ENCODE data around the gene HNRNPA1.

The HNRNPA1 gene

DNA sequence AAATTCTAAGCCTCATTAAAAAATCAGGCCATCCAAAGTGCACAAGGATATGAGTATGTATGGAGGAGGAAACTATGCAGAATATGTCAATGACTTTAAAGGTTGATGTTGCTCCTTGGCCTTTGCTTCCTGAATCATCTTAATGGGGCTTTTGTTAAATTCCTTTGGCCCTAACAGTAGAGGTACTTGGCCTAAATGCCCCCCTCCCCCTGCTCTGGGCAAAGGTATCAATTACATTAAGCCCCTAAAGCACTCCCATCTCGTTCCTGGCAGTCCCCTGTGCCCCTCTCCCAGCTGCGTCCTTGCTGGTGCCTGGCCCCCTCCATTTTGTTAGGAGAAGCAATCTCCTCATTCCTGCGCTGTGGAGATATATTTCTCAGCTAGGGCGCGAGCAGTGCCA, 49.2 kb downstream of the HNRNPA1 start:
- intact Hi-C loops (cut with DNase I): loop anchor here (10.0 kb wide), 1 partner anchor 75 kb away; no protein-coding TSS in a partner anchor
- DNase-seq: no peak

DNA sequence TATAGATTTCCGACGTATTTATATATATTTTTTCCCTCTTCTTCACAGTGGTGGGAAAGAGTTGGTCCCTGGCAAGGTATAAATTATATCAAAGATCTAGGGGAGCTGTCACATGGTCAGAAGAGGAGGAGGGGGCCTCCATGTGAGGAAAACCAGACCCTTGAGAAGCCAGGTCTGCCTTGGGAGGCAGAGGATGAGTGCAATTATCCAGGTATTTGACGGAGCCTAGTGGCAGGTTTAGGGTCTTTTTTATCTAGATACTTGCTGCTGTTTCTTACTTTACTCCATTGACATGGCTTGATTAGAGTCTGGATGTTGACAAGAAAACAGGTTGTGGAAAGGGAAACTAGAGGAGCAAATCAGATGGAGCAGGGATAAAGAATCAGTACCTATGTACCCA, 49.9 kb downstream of the HNRNPA1 start:
- no peak for DNase-seq
- intact Hi-C loops (cut with DNase I): no loop called here

DNA sequence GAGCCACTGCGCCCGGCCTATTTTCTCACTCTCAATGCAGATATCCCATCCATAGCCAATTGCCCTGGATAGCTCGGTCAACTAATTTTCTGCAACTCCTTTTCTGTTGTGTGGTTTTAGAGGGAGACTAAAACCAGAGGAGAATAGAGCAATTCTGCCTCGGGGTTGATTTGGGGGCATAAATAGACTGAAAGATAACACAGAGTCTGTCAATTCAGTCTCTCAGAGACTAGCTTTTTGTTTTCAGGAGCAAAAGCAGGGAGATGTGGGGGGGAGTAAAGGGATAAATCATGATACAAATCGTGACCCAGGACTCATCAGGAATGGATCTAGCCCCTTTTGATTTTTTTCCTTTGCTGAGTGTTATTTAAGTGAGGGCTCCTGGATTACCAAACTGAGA, 50.9 kb downstream of the HNRNPA1 start:
- intact Hi-C loops (cut with DNase I): no loop called here
- DNase-seq: no peak

DNA sequence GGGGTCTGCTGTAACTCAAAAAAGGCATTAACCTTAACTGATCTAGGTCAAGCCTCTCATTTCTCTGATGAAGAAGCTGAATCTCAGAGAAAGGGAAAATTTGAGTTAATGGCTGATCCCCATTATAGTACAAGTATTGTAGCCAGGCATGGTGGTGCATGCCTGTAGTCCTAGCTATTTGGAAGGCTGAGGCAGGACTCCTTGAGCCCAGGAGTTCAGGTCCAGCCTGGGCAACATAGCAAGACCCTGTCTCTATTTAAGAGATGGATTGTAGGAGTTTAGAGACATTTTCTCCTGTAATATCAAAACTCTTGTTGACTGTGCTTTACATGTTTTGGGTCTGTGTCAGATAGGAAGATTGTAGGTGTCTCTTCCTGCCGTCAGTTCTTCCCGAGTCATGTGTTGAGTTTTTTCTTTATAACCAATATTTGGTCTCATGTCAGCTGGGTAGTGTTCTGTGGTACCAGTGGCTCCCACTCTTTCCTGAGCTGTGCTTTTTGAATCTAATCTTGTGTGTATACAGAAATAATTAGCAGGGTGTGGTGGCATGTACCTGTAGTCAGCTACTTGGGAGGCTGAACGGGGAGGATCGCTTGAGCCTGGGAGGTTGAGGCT, 53.0 kb downstream of the HNRNPA1 start:
- intact Hi-C loops (cut with DNase I): no loop called here

More for the DNA sequence above, 53.0 kb downstream of the HNRNPA1 start:
- DNase-seq: no peak

Data from posterior cingulate gyrus (tissue), 11 donors.